HepG2 (cell line): ENCODE measurements around the gene LSMEM2. TPM values are rescaled to one million over a fixed set of nuclear protein-coding genes. Genes with fewer than 3 reads are reported as not detected.

Experiments used
- ELF1 ChIP-seq: sonication (generic); formaldehyde crosslinking; IDR thresholded peaks from 2 replicates; pipeline ENCODE4 v1.4.0; 2020; ENCODE audit warnings: missing genetic modification reagents
- ELF4 ChIP-seq: sonication (generic); formaldehyde crosslinking; IDR thresholded peaks from 2 replicates; pipeline ENCODE4 v1.5.0; 2020; ENCODE audit warnings: missing genetic modification reagents, mild to moderate bottlenecking, moderate library complexity, borderline replicate concordance
- ELK4 ChIP-seq: sonication (generic); formaldehyde crosslinking; IDR thresholded peaks from 2 replicates; pipeline ENCODE4 v1.9.0; 2021; ENCODE audit warnings: missing genetic modification reagents, borderline replicate concordance
- ERF ChIP-seq: IDR thresholded peaks from 2 replicates; pipeline ENCODE4 v1.6.1; 2018; ENCODE audit warnings: missing biosample characterization, missing genetic modification reagents
- GATAD1 ChIP-seq: IDR thresholded peaks from 2 replicates; pipeline ENCODE4 v1.6.1; 2016; ENCODE audit warnings: missing genetic modification reagents, missing compliant biosample characterization
- HOXA9 ChIP-seq: sonication (generic); formaldehyde crosslinking; IDR thresholded peaks from 2 replicates; pipeline ENCODE4 v1.8.1; 2022; ENCODE audit warnings: missing genetic modification reagents, mild to moderate bottlenecking, moderate library complexity, borderline replicate concordance
- HOXD1 ChIP-seq: sonication (generic); formaldehyde crosslinking; IDR thresholded peaks from 2 replicates; pipeline ENCODE4 v1.5.0; 2020; ENCODE audit warnings: missing genetic modification reagents
- IRF9 ChIP-seq: sonication (generic); formaldehyde crosslinking; IDR thresholded peaks from 2 replicates; pipeline ENCODE4 v1.8.0; 2022; ENCODE audit warnings: missing genetic modification reagents, mild to moderate bottlenecking, borderline replicate concordance
- KLF16 ChIP-seq, 2 experiments: sonication (generic) in 1 of 2; formaldehyde crosslinking in 1 of 2; IDR thresholded peaks; 2 replicates each; pipeline versions ENCODE4 v1.6.1 to v1.8.0; 2016 to 2023; ENCODE audit warnings: missing genetic modification reagents in 2 of 2, missing compliant biosample characterization in 1 of 2
- MED13 ChIP-seq: sonication (generic); formaldehyde crosslinking; IDR thresholded peaks from 2 replicates; pipeline ENCODE4 v1.5.0; 2020; ENCODE audit warnings: missing genetic modification reagents
- MNT ChIP-seq: fragments of 450-650 bp; IDR thresholded peaks from 2 replicates; pipeline ENCODE4 v1.6.1; 2016
- NFE2 ChIP-seq: sonication (generic); formaldehyde crosslinking; IDR thresholded peaks from 2 replicates; pipeline ENCODE4 v1.4.0; 2020; ENCODE audit warnings: missing genetic modification reagents
- NR2F6 ChIP-seq, 2 experiments: IDR thresholded peaks; 2 replicates each; pipeline ENCODE4 v1.6.1; 2016; ENCODE audit warnings: antibody characterized with exemption in 1 of 2, mild to moderate bottlenecking in 1 of 2
- POLR2AphosphoS5 ChIP-seq: IDR thresholded peaks from 2 replicates; pipeline ENCODE4 v1.6.1; 2012; ENCODE audit warnings: low read depth, low read length
- RAD21 ChIP-seq: fragments of 450-650 bp; formaldehyde crosslinking; IDR thresholded peaks from 2 replicates; pipeline ENCODE4 v1.5.0; 2020; ENCODE audit warnings: mild to moderate bottlenecking
- SAFB2 ChIP-seq: sonication (generic); formaldehyde crosslinking; IDR thresholded peaks from 2 replicates; pipeline ENCODE4 v1.5.1; 2020; ENCODE audit warnings: missing genetic modification reagents, low read depth, mild to moderate bottlenecking, borderline replicate concordance
- SIN3A ChIP-seq: IDR thresholded peaks from 2 replicates; pipeline ENCODE4 v1.6.1; 2011; ENCODE audit warnings: low read depth, mild to moderate bottlenecking, control low read depth, low read length, borderline replicate concordance
- SMARCE1 ChIP-seq: fragments of 450-650 bp; IDR thresholded peaks from 2 replicates; pipeline ENCODE4 v1.6.1; 2017; ENCODE audit warnings: borderline replicate concordance
- TRIM24 ChIP-seq: sonication (generic); formaldehyde crosslinking; IDR thresholded peaks from 2 replicates; pipeline ENCODE4 v1.8.0; 2022; ENCODE audit warnings: mild to moderate bottlenecking, missing genetic modification reagents
- ZBTB43 ChIP-seq: sonication (generic); formaldehyde crosslinking; conservative IDR thresholded peaks from 2 replicates; pipeline ENCODE4 v1.4.0; 2020; ENCODE audit warnings: missing genetic modification reagents
- ZBTB7B ChIP-seq: sonication (generic); formaldehyde crosslinking; IDR thresholded peaks from 2 replicates; pipeline ENCODE4 v1.4.0; 2020; ENCODE audit warnings: missing genetic modification reagents
- ZNF234 ChIP-seq: sonication (generic); formaldehyde crosslinking; conservative IDR thresholded peaks from 2 replicates; pipeline ENCODE4 v1.5.1; 2020; ENCODE audit warnings: mild to moderate bottlenecking, missing genetic modification reagents
- ZNF235 ChIP-seq: sonication (generic); formaldehyde crosslinking; IDR thresholded peaks from 2 replicates; pipeline ENCODE4 v1.8.1; 2023; ENCODE audit warnings: mild to moderate bottlenecking, missing genetic modification reagents, borderline replicate concordance
- ZNF674 ChIP-seq: sonication (generic); formaldehyde crosslinking; IDR thresholded peaks from 2 replicates; pipeline ENCODE4 v1.5.0; 2020; ENCODE audit warnings: low read depth, mild to moderate bottlenecking, missing genetic modification reagents
- ZNF781 ChIP-seq: sonication (generic); formaldehyde crosslinking; IDR thresholded peaks from 2 replicates; pipeline ENCODE4 v1.5.1; 2020; ENCODE audit warnings: borderline replicate concordance, mild to moderate bottlenecking, missing genetic modification reagents; ENCODE audit errors: not compliant biosample characterization
- ZZZ3 ChIP-seq: sonication (generic); formaldehyde crosslinking; IDR thresholded peaks from 2 replicates; pipeline ENCODE4 v1.4.0; 2020; ENCODE audit warnings: missing genetic modification reagents, mild to moderate bottlenecking, borderline replicate concordance
- polyA plus RNA-seq, 8 experiments: library from polyadenylated mRNA; depleted of rRNA in 3 of 8; stranded (reverse) in 7 of 8; unstranded in 1 of 8; fragments of >200 nt; fragmentation: Illumina TruSeq in 4 of 8; extraction: Trizol in 4 of 8; gene quantifications; 2 replicates each; pipeline versions ENCODE4 v1.2.1 to v1.2.3, GENCODE V29; 2011 to 2016; ENCODE audit warnings: low read depth in 4 of 8, missing spikeins in 1 of 8, mixed read lengths in 1 of 8; ENCODE audit not compliant: insufficient read depth in 1 of 8
- total RNA-seq, 5 experiments: library from RNA; depleted of rRNA; stranded (reverse); fragments of >200 nt; fragmentation: Illumina TruSeq; extraction: Trizol; gene quantifications; 2 replicates each; pipeline ENCODE4 v1.2.3, GENCODE V29; 2016; ENCODE audit warnings: low read depth in 1 of 5

Gene LSMEM2
- total and polyA plus RNA-seq, 2 of the 13 experiments (the other 11 are each of a cell fraction or from before 2014, with no cell fraction given) = 0.07 to 0.41 TPM

- TF ChIP-seq ZZZ3 (CRISPR knock-in tag) = no peak
- peak; percentile 46 for TF ChIP-seq MNT
- TF ChIP-seq ELF4 = 0 out of 2 replicates have a peak, but pooled peaks have one; percentile 53
- no peak for TF ChIP-seq NR2F6 (IDR thresholded peaks at IDR 0.05)
- TF ChIP-seq NR2F6 (CRISPR knock-in tag; IDR thresholded peaks at IDR 0.05) = no peak
- peak; percentile 39; the same call in 1 of the 2 replicates for TF ChIP-seq RAD21 (CRISPR knock-in tag)
- no peak for TF ChIP-seq ZBTB43
- TF ChIP-seq ZNF234 (CRISPR knock-in tag) = no peak
- TF ChIP-seq MED13 (CRISPR knock-in tag) = no peak
- no peak; a peak in 2 of 4 replicates for TF ChIP-seq KLF16 (CRISPR knock-in tag; IDR thresholded peaks at IDR 0.05)
- peak; percentile 65; the same call in 1 of the 2 replicates for TF ChIP-seq SIN3A
- TF ChIP-seq ZNF781 (CRISPR knock-in tag) = peak; percentile 16
- TF ChIP-seq POLR2AphosphoS5 = peak; percentile 87
- TF ChIP-seq SAFB2 (CRISPR knock-in tag) = 0 out of 2 replicates have a peak, but pooled peaks have one; percentile 53
- 0 out of 2 replicates have a peak, but pooled peaks have one; percentile 32 for TF ChIP-seq NFE2
- peak; percentile 69; the same call in 1 of the 2 replicates for TF ChIP-seq ZNF235 (CRISPR knock-in tag)
- TF ChIP-seq ERF (CRISPR knock-in tag) = no peak
- TF ChIP-seq TRIM24 (CRISPR knock-in tag) = no peak
- peak; percentile 97 for TF ChIP-seq GATAD1 (CRISPR knock-in tag)
- no peak for TF ChIP-seq ELK4 (CRISPR knock-in tag)
- peak; percentile 92 for TF ChIP-seq ELF1 (CRISPR knock-in tag)
- TF ChIP-seq HOXD1 (CRISPR knock-in tag) = no peak
- TF ChIP-seq ZBTB7B = no peak
- TF ChIP-seq ZNF674 (CRISPR knock-in tag) = no peak
- TF ChIP-seq HOXA9 (CRISPR knock-in tag) = no peak
- TF ChIP-seq SMARCE1 = no peak
- 0 out of 2 replicates have a peak, but pooled peaks have one; percentile 52 for TF ChIP-seq IRF9 (CRISPR knock-in tag)
Measured at GRCh38 chr3:50327943-50328691, 49.2 kb downstream of the LSMEM2 start, which contains the start of gene TUSC2 (continued).
